GM21526 (cell line): ENCODE measurements around the gene STIM1.

ENCODE experiments used
- ATAC-seq: cut with Tn5 transposase; IDR thresholded peaks from one replicate; pipeline ENCODE4 v1.9.1; 2021; ENCODE audit warnings: moderate library complexity; ENCODE audit not compliant: unreplicated experiment, low FRiP score

The STIM1 gene

DNA sequence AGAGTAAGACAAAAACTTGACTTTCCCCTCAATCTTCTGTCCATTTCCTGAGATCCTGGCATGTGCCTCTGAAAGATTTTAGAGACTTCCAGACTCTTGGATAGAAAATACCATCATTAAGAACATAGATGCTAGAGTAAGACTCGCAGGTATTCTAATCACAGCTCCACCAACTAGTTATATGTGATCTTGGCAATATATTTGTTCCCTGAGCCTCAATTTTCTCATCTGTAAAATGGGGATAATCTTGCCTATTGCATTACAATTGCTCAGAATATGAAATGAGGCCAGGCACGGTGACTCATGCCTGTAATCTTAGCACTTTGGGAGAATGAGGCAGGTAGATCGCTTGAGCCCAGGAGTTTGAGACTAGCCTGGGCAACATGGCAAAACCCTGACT is 25.4 kb upstream of the STIM1 start:
- ATAC-seq: no peak

DNA sequence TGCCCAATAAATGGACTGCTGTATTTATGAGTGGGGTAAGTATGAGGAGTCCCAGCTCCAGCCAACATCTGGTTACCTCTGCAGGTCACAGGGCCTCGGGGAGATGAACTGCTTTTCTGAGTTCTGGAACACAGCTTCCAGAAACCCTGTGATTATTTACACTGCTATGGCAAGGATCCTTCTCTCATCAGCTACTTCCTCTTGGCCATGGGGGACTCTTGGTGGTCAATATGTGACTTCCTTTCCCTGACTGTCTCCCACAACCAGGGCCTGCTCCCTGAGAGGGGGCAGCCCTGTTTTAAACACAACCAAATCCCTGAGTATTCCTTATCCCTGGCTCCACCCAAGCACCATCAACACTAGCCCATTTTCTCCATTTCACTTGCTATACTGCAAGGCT is 24.7 kb upstream of the STIM1 start:
- no peak for ATAC-seq

DNA sequence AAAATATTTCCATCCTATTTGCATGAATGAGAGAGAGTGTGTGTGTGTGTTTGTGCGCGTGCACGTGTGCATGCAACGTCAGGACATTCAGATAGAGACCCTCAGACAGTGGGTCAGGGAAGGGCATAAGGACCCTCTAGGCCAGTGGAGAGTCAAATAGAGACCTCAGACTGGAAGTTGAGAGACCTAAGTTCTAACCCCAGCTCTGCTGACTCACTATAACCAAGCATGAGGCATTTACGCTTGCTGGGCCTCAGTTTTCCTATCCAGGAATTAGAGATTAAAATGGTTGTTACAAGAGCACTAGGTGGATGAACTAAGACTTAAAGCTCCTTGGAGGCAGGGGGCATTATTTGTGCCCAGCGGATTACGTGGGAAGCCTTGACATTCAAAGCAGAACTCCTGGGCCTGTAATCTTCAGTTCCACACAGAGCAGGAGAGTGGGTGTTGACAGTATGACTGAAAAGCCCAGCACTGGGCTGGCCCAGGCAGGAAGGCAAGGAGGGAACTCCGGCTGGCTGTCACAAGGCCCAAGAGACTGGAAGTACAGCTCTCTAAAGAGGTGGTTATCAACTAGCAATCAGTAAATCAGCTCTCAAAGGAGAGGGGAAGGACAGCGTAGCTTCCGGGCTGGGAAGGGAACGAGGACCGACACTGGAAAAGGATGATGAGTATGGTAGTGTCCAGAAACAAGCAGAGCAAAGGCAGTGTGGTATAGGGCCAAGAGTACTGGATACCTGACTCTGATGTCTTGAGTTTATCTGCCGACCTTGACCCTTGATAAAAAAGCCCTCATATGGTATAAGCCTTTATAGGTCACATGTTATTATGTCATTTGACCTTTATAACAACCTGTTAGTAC is 23.9 kb upstream of the STIM1 start:
- ATAC-seq: no peak

DNA sequence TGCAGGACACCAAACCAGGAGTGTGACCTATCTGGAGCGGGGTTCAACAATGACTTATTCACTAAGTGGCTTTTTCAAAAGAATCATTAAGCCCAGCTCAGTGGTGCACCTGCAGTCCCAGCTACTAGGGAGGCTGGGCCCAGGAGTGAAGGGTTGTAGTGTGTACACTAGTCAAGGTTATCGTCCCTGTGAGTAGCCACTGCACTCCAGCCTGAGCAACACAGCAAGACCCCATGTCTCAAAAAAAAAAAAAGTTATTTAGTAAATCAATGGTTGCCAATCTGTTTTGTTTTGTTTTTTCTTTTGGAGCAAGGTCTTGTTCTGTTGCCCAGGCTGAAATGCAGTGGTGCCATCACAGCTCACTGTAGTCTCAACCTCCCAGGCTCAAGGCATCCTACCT is 22.6 kb upstream of the STIM1 start:
- no peak for ATAC-seq

DNA sequence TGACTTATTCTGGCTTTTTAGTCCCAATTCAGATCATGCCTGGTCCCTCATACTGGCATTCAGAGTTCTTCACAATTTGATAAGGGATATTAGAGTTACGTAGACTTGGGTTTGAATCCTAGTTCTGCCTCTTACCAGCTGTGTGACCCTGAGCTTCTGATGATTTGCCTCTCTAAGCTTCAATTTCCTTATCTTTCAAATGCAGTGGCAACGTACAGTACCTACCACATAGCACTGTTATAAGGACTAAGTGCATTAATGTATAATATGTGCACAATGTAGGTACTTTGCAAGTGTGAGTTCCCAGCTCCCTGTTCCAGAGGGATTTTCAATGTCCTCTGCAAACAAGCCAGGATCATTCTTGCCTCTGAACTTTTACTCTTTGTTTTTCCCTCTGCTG is 22.0 kb upstream of the STIM1 start:
- no peak for ATAC-seq

DNA sequence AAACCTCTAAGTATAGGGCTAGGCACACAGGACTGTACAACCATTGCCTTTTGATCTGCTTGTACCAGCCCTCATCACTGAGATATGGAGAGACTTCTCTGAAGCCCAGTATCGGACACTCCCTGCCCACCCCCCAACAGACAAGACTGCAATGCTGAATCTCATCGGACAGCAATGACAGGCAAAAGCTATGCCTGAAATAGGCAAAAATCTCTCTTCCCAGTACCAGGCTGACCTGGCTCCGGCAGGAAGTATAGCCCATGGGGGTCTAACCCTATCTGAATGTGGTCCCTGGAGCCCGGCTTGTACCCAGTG is 21.2 kb upstream of the STIM1 start:
- no peak for ATAC-seq

DNA sequence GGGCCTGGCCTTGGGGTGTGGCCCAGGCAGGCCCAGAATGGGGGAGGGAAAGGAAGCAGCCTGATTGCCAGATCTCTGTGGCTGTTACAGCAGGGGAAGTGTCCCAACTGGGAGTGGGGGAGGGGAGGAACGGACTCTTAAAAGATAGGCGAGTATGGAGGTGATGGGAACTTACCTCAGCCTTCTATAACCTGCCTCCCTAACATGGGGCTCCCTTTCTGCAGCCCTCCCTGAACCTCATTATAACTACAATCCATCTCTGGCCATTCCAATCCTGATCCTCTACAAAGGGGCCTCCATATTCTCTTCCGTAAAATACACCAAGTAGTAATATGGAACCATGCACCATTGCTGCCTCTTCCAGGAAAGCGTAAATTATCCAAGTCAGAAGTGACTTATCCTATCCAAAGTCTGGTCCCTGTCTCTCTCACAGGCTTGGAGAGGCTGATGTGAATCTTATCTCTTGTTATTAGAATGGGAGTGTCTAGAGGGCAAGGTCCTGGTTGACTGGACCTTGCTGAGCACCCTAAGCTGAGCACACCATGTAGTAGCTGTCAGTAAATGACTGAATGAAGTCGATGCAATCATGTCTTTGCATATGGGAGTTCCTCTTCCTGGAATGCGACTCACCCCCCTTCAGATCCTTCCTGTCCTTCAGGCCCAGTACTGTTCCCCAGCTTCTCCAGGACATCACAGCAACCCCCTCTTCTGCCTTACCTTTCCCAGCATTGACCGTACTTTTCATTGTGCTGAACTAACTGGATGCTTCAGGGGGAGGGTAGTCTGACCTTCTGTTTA is 20.6 kb upstream of the STIM1 start:
- ATAC-seq: no peak

DNA sequence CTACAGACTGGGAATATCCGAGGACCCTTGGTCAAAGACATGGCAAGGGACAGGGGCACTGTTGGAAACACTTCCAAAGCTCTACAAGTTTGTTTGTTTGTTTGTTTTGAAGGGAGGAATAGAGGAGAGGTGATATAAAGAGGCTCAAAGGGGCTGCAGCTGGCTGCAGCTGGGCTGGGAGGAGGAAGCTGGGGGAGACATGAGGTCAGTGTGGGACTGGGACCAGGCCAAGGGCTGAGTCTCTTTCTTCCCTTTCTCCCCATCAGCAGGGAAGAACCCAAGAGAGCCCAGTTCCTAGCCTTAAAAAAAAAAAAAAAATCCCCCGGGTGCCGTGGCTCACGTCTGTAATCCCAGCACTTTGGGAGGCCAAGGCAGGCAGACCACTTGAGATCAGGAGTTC is 19.7 kb upstream of the STIM1 start:
- no peak for ATAC-seq

DNA sequence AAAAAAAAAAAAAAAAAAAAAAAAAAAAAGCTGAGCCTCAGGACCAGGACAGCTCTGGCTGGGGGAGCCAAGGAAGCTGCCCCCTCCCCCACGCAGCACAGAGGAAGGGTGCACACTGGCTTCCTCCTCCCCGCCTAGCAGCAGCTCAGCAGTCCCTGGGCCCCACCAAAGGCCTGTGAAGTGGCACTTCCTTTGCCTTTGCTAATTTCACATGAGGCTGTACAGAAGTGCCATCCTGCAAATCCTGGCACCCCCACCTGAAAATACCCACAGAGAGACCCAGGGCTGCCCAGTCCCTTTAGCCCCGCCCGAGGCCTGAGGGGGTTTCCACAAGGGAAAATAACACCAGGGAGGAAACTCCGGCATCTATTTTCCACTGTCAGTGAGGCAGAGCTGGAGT is 18.6 kb upstream of the STIM1 start:
- no peak for ATAC-seq

DNA sequence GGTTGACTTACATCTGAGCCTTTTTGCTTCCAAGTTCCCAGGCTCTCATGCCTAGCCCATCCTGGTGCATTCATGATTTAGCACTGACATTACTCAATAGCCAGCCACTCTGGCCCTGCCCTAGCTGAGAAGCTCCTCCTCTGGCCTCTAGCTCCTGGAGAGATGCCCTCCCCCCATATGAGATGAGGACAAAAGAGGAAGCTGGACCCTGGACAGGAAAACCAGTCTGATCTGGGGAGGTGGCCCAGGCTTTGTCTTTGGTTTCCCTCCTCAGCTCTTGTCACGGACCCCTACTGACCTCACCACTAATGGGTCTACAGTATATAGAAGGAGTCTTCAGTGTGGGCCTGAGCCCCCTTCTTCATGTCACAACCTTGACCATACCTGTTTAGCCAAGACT is 17.7 kb upstream of the STIM1 start:
- ATAC-seq: no peak

DNA sequence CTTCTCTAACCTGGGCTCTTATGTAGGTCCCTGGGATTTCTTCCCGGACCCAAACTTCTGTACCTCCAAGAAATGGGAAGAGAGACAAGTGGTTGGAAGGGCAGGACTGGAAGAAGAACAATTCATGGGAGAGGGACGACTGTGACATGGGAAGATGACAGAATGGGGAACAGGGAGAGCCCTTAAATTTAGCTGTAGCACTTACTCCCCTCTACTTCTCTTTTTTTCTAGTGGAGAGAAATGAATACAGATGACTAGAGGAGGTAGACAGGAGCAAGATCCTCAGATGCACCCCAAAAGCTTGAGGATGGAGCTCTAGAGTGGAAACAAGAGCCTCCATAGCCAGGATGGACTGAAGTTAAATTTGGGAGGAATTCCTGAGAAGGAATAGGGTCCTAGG is 17.0 kb upstream of the STIM1 start:
- ATAC-seq: no peak

DNA sequence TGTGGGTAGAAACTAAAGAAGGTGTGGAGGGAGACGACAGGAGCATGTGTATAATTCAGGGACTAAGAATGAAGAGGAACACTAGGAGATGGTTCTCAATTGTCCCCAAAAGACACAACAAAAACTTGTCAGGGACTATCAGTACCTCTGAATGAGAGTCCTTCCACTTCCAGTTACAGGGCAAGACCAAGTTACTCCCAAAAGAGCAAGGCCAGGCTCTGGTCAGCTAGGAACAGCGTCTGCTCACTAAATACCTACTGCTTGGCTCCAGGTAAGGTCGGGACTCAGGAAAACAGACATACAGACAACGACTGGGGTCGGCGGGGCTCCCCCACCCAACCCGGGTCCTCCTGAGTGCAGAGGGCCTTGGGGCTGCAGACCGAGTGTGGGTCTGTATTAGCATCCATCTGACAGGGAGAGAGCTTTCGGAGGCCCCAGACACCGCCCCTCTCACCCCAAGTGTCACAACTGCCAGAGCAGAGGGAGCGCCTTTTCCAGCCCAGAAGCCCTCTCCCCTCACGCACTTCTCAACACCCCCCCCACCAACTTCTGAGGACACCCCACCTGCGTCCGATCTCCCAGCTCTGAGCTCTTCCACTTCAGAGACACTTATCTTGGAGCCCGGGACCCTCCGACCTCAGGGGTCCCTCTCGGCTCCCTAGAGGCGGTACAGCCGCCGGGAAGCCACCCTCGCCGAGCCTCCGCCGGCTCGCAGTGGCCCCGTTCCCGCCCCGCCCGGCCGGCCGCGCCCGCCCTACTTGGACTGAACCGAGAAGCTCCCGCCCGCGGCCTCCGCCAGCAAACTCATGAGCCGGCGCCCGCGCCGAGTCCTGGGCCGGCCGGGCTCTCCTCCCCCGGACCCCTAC is 15.2 kb upstream of the STIM1 start:
- no peak for ATAC-seq

DNA sequence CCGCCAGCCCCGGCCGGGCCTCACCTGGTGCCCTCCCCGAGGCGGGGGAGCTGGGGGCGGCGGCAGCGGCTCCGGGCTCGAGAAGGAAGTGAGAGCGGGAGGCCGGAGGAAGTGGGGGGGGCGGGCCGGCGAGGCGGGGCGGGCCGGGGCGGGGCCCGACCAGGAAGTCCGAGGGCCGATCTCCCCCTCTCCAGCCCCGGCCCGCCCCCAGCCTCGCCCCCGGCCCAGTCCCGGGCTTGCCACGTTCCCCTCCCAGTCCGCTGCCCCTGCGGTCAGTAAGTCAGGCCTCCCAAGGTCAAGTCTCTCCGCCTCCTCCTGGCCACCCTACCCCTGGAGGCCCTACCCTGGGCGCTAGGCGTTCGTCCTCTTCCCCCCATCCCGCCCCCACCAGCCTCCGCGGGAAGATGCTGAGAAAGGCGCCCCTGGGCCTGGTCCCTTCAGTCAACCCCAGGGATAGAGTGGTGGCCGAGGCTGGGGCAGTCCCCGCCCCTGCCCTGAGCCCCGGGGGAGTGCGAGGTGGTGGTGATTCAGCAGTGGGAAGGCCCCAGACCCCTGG is 14.5 kb upstream of the STIM1 start, which contains the start of gene RHOG:
RHOG (minus strand) TSS at position 90 of the 556 bp plus-strand sequence. CDS start 12,821 bp downstream, outside the sequence.
- ATAC-seq: peak; percentile 36

DNA sequence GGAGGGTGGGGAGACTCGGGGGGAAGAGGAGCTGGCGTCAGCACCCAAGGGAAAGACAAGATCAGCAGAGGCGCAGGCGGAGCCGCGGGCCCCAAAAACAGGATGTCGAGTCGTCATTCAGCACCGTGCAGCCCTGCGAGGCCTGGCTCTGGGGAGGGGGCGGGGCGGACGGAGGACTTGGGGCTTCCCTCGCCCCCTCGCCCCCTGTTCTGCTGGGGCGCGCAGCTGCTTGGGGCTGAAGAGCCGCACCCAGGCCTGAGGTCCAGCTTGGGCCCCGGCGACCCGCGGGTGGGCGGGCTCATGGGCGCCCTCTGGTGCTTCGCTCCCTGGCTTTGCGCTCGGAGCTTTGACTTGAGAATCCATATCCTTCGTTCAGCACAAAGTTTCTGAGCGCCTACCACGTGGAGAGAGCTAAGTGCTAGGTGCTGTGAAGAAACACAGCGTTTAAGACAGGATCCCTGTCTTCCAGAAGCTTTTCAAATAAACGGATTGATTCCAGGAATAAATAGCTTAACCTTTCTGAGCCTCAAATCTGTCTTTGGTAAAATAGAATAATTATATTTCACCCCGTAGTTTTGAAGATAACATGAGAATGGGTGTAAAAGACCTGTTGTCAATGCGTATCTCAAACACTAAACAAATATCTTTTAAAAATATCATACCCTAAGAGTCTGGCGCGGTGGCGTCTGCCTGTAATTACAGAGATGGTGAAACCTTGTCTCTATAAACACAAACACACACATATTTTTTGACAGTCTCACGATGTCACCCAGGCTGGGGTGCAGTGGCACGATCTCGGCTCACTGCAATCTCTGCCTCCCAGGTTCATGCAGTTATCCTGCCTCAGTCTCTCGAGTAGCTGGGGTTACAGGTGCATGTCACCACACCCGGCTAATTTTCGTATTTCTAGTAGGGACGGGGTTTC is 13.8 kb upstream of the STIM1 start:
- peak; percentile 53 for ATAC-seq

DNA sequence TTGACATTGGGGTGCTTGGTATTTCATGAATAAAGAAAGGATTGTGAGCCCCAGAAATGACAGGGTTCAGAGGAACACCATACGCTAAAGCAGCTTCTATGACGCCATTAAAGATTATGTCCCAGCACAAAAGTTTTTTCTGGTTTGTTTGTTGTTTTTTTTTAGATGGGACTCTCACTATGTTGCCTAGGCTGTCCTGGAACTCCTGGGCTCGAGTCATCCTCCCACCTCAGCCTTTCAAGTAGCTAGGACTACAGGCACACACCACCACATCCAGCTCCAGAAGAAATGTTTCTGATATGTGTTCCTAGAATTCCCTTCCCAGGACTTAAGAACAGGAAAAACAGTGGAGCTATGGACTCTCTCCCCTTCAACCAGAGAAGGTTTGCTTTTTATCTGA is 12.1 kb upstream of the STIM1 start:
- ATAC-seq: no peak

DNA sequence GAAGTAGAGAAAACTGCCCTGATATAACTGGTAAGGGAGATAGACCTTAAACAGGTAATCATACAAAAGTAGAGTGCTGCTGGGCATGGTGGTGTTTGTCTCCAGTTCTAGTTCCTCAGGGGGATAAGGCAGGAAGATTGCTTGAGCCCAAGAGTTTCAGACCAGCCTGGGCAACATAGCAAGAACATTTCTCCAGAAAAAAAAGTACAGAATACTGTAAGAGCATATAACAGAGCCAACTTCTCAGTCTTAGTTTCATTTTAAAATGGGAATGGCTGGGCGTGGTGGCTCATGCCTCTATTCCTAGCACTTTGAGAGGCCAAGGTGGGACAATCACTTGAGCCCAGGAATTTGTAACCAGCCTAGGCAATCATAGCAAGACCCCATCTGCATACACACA is 10.2 kb upstream of the STIM1 start:
- no peak for ATAC-seq

DNA sequence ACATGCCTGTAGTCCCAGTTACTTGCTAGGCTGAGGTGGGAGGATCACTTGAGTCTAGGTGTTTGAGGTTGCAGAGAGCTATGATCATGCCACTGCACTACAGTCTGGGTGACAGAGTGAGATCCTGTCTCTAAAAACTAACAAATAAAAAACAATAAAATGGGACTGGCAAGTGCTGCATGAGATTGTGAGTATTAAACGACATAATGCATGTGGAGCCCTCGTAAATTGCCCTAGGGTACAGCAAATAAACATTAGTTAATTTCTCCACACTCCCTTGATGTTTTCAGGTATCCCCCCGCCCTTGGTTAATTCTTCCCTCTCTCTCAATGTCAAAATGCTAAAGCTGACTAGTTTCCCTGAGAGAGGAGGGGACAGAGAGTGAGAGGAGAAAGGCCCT is 9.8 kb upstream of the STIM1 start:
- no peak for ATAC-seq

DNA sequence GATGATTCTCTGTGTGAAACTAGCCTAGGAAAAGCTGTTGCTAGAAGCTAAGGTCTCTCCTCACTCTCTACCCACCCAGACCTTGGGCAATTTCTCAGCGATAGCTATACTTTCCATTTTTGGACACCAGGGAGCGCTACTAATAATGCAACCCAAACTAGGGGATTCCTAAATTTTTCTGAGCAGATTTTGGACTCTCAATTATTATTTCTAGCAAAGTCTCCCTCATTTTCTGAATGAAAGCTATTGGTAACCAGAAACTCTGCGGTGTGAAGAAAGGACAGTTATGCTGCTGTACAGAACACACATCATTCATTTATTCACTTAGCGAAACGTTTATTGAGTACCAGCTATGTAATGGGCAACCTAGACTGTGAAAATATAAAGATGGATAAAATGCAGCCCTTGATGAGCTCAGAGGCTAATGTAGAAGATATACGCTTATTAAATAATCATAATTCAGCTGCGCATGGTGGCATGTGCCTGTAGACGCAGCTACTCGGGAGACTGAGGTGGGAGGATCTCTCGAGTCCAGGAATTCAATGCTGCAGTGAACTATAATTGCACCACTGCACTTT is 6.1 kb upstream of the STIM1 start:
- ATAC-seq: no peak

DNA sequence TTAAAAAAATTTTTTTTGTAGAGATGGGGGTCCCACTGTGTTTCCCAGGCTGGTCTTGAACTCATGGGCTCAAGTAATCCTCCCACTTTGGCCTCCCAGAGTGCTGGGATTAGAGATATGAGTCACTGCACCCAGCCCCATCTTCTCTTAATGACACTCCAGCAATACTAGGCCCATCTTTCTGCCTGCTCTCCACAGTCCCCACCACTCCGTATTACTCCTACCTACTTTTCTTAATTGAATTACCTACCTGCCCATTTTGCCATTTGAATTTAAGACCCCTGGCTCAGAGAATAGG is 2.0 kb upstream of the STIM1 start:
- no peak for ATAC-seq
